A204.1 (cell line): ENCODE results near the gene MAPK1.
"Not testable (repeated sequence)": the region's sequence is repeated elsewhere in the genome, so short reads cannot be mapped to it uniquely, and the experiment has no call there.

ENCODE experiments used
- FAIRE-seq: peaks from 2 replicates; lab custom pipeline; 2012; peaks lifted over from hg19 to GRCh38; lab: Jason Lieb, UNC

The MAPK1 gene

DNA sequence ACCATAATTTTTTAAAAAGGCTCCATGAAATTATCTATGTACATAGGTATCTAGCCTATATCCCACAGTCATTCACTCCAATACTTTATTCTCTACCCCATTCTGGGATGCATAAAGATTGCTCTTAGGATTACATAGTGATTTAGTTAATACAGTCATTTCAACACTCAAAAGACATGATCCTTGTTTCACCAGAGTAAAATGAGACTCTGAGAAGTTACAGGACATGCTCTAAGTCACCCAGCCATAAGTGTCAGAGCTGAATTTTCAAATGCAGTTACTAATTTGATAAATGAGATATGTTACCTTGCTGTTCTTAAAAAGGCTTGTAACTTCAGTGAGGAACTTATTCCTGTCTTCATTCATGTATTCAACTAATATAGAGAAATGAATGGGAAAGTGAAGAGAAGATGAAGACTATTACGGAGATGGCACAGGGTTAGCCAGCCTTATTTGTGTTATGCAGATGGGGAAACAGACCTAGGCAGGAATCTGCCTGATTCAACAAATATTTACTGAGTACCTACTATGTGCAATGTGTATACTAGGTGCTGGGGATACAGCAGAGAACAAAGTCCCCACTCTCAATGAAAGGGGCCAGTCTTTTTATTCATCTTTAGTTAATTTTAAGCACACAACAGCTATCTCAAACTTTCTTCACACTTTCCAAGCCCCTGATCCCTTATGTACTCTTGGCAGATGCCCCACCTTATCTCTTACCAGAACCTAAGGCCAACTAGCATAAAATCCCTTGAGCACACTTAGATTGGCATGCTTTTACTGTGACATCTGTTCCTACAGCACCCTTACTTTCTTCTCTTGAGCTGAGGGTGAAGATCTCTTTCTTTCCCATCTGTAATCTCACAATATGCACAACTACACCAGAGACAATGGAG is 21.6 kb downstream of the MAPK1 start:
- no peak for FAIRE-seq

DNA sequence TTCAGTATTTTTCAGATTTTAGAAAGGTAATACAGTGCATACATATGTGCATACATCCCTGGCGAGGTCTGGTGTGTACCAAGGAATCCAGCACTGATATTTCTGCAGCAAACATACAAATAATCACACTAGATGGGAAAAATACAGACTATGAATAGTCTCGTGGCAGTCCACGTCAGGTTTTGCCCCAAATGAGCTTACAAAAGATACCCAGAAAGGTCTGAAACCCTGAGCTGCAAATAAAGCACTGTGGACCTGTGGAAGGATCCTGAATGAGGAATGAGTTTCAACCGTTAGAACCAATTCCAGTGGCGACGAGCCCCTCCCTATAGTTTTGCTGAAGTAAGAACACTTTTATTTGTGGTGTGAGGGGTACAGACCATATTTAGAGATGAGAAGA is 24.5 kb downstream of the MAPK1 start:
- no peak for FAIRE-seq

DNA sequence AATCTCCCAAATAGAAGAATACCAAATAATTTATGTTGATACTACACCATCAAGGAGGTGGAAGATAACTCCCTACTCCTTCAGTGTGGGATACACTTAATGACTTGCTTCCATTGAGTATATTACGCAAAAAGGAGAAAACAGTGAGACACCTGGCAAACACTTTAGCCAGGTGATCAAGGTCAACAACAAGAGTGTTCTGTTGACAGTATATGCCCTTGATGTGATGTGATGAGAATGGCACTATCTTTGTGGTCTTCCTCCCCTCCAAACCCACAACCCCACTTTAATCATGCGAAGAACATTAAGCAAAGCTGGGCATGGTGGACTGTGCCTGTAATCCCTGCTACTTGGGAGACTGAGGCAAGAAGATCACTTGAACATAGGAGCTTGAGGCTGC is 26.0 kb downstream of the MAPK1 start:
- FAIRE-seq = no peak

DNA sequence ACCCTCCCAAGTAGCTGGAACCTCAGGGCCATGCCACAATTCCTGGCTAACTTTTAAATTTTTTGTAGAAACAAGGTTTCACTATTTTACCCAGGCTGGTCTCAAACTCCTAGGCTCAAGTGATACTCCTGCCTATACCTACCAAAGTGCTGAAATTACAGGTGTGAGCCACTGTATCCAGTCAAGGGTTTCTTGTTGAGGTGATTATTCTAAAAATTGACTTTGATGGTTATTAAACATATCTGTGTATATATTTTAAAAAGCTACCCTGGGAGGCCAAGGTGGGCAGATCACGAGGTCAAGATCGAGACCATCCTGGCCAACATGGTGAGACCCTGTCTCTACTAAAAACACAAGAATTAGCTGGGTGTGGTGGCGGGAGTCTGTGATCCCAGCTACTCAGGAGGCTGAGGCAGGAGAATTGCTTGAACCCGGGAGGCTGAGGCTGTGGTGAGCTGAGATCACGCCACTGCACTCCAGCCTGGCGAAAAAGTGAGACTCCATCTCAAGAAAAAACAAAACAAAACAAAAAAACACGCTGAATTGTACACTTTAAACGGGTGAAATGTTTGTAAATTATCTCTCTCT is 27.1 kb downstream of the MAPK1 start:
- FAIRE-seq = no peak

DNA sequence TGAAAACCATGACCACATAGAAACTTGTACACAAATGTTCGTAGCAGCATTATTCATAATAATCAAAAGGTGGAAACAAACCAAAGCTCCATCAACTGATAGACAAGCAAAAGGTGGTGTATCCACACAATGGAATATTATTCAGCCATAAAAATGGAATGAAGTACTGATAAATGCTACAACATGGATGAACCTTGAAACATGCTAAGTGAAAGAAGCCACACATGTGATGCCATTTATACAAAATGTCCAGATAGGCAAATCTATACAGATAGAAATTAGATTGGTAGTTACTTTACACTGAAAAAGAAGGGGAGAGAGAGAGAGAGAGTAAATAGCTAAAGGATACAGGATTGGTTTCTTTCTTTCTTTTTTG is 27.7 kb downstream of the MAPK1 start:
- no peak for FAIRE-seq

DNA sequence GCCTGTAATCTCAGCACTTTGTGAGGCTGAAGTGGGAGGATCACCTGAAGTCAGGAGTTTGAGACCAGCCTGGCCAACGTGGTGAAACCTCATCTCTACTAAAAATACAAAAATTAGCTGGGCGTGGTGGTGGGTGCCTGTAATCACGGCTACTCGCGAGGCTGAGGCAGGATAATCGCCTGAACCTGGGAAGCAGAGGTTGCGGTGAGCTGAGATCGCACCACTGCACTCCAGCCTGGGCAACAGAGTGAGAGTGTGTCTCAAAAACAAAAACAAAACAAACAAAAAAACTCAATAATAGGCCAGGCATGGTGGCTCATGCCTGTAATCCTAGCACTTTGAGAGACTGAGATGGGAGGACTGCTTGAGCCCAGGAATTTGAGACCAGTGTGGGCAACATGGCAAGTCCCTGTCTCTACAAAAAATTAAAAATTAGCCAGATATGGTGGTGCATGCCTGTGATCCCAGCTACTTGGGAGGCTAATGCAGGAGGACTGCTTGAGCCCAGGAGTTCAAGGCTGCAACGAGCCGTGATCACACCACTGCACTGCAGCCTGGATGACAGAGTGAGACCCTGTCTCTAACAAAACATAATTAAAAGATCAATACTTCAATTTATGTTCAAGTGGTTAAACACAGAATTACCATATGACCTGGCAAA is 28.2 kb downstream of the MAPK1 start:
- not testable (repeated sequence) for FAIRE-seq

- no peak for FAIRE-seq
Observed at GRCh38 chr22:21837248-21837979, 30.0 kb downstream of the MAPK1 start.

DNA sequence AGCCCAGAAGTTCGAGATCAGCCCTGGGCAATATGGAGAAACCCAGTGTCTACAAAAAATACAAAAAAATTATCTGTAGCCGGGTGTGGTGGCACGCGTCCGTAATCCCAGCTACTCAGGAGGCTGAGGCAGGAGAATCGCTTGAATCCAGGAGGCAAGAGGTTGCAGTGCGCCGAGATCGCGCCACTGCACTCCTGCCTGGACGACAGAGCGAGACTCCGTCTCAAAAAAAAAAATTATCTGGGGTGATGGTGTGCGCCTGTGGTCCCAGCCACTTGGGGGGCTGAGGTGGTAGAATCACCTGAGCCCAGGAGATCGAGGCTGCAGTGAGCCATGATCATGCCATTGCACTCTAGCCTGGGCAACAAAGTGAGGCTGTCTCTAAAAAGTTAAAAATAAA is 31.0 kb downstream of the MAPK1 start:
- not testable (repeated sequence) for FAIRE-seq

- FAIRE-seq = no peak
Observed at GRCh38 chr22:21835378-21835777, 32.1 kb downstream of the MAPK1 start.

GRCh38 chr22:21834869-21835268 is 32.6 kb downstream of the MAPK1 start:
- FAIRE-seq = no peak

DNA sequence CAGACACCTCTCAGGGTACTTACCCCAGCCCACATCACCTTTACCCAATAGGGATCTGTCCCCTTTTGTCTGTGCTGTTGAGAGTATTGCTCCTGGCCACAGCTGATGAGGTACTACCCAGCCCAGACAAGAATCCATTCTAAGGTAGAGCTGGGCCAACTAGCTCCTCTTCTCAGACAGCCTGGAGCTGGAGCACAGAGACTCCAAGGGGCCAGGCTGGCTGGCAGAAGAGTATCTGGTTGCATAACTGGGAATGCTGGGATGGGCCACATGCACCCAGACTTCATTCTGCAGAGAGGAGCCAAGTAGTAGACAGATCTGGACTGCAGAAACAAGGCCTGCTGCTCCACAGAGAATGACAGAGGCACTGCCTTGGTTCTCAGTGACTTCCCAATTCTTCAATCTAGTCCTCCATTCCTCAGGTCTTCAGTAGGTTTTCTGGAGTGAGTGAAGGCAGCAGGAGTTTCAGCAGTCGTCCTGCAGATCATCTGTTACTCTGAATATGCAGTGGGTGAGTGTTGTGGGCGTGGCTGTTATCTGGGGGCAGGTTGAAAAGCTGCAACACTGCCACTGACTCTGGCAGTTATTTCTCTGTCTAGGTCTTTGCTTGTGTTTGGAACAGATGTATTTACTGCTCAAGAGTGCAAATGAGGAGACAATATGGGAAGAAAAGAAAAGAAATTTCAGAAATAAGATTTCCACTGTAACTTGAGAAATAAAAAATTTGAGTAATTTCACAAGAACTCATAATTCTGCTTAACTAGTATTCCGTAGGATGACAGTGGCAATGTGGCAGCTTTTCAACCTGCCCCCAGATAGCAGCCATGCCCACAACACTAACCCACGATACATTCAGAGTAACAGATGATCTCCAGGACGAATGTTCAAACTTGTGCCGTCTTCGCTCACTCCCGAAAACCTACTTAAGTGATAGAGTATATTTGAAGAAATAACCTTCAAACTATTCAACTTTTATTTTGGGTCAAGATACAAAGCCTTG is 34.9 kb downstream of the MAPK1 start:
- no peak for FAIRE-seq

GRCh38 chr22:21829523-21829922 is 37.9 kb downstream of the MAPK1 start:
- no peak for FAIRE-seq

- FAIRE-seq = no peak
Observed at GRCh38 chr22:21828268-21828638, 39.2 kb downstream of the MAPK1 start.

- no peak for FAIRE-seq
Observed at GRCh38 chr22:21827628-21828267, 39.7 kb downstream of the MAPK1 start.

- FAIRE-seq = no peak
Observed at GRCh38 chr22:21826204-21826603, 41.2 kb downstream of the MAPK1 start.

- not testable (repeated sequence) for FAIRE-seq
Observed at GRCh38 chr22:21824962-21825361, 42.5 kb downstream of the MAPK1 start.

GRCh38 chr22:21824445-21824912 is 43.0 kb downstream of the MAPK1 start:
- no peak for FAIRE-seq

DNA sequence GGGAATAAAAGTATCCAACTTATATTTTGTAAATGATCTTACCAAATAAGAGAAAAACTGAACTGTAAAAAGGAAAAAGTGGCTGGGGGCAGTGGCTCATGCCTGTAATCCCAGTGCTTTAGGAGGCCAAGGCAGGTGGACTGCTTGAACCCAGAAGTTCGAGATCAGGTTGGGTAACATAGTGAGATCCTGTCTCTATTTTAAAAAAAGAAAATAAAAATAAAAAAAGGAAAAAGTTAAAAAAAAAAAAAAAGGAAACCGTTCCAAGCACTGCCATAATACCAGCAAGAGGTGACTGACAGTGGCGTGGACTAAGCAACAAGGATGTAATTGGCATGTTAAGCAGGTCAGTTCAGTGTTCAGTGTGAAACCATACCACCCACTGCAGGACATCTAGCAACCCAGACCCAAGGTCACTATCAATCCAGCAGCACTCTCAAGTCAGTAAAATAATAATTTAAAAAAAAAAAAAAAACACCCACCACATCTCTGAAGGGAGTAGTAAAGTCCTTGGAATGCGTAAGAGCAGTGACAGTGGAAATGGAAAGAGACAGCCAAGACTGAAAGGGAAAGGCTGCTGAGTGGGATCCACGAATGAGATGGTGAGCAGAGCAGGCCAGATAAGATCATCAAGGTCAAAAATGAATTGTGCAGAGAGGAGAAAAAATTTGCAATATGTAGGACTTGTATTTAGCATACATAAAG is 43.6 kb downstream of the MAPK1 start:
- FAIRE-seq = no peak

- FAIRE-seq = no peak
Observed at GRCh38 chr22:21819183-21819770, 48.2 kb downstream of the MAPK1 start.
